BLaER1 treated with 17β-estradiol and CSF1 and Interleukin-3, amounts not matched to agents 10 nM and 100 nM (cell line): ENCODE data around the gene TPSG1.
"Not testable (repeated sequence)": the region's sequence is repeated elsewhere in the genome, so short reads cannot be mapped to it uniquely, and the experiment has no call there.

ENCODE experiments used
- H3K27ac ChIP-seq, 11 experiments: shearing (Covaris generic); formaldehyde crosslinking; 2 replicates each; pipeline ENCODE4 v1.8.1; 2022
- H3K27me3 ChIP-seq, 11 experiments: shearing (Covaris generic); formaldehyde crosslinking; 2 replicates each; pipeline ENCODE4 v1.8.1; 2022
- H3K36me3 ChIP-seq, 11 experiments: shearing (Covaris generic); formaldehyde crosslinking; 2 replicates each; pipeline ENCODE4 v1.8.1; 2022
- H3K4me1 ChIP-seq, 10 experiments: shearing (Covaris generic); formaldehyde crosslinking; 2 replicates each; pipeline ENCODE4 v1.8.1; 2022
- H3K4me2 ChIP-seq, 11 experiments: shearing (Covaris generic); formaldehyde crosslinking; 2 replicates each; pipeline ENCODE4 v1.8.1; 2022
- H3K4me3 ChIP-seq, 10 experiments: shearing (Covaris generic); formaldehyde crosslinking; 2 replicates each; pipeline ENCODE4 v1.8.1; 2022
- H3K9ac ChIP-seq, 11 experiments: shearing (Covaris generic); formaldehyde crosslinking; 2 replicates each; pipeline ENCODE4 v1.8.1; 2022
- H3K9me3 ChIP-seq, 11 experiments: shearing (Covaris generic); formaldehyde crosslinking; replicated peaks in 1 of 11; 2 replicates each; pipeline ENCODE4 v1.8.1; 2022
- H4K20me1 ChIP-seq, 11 experiments: shearing (Covaris generic); formaldehyde crosslinking; 2 replicates each; pipeline ENCODE4 v1.8.1; 2022
- Cebpa-rat ChIP-seq, 11 experiments: shearing (Covaris generic); IDR thresholded peaks; 2 replicates each; pipeline ENCODE4 v1.8.1; 2022

Gene TPSG1

DNA sequence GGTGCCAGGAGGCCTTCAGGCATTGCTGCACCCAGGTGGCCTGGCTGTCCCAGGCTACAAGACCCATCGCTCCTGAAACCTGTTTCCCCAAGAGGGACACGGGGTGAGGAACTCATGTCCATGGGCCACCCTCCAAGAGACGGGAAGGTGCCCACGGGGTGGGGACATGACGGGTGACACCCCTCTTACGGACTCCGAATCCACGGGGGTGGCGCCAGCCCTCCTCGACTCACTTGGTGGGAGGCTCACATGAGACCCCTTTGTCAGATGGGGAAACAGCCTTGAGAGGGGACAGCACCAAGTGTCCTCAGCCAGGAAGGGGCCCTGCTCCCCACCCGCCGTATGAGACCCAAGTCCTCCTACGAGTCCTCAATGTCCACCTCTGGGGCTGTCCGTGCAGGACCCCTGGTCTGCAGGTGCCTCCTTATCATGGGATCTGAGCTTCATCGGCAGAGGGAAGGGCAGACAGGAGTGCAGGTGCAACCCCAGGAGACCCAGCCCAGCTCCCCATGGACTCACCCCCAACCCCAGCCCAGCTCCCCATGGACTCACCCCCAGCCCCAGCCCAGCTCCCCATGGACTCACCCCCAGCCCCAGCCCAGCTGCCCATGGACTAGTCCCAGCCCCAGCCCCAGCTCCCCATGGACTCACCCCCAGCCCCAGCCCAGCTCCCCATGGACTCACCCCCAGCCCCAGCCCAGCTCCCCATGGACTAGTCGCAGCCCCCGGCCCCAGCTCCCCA is 5.6 kb upstream of the TPSG1 start:
- H3K36me3 ChIP-seq, H3K4me2 ChIP-seq, H3K9ac ChIP-seq, H3K9me3 ChIP-seq, H4K20me1 ChIP-seq, H3K4me3 ChIP-seq, H3K27ac ChIP-seq, H3K4me1 ChIP-seq, H3K27me3 ChIP-seq: not testable (repeated sequence)

DNA sequence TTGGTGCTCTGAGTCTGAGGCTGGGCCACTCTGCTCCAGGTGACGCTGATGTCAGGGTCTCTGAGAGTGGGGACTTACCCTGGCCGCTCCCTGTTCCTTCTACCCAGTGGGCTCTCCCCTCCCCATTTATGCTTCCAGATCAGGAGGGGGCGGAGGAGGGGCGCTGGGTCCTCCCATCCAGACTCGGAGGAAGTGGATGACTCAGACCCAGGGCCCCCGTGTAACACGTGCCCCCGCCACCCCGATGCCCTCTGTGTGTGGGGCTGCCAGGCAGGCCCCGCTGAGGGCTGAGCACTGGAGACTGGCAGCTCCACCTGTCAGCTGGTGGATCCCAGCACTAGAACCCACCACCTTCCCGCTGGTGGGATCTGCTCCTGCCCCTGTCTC is 5.0 kb upstream of the TPSG1 start, which contains the start of gene TPSB2:
TSS of gene TPSB2 (minus strand) at position 101 of the 387 bp plus-strand sequence. CDS start 233 bp downstream, outside the sequence.
- not testable (repeated sequence) for H4K20me1 ChIP-seq, H3K9ac ChIP-seq, H3K9me3 ChIP-seq, H3K36me3 ChIP-seq, H3K4me1 ChIP-seq, H3K4me2 ChIP-seq, H3K27ac ChIP-seq, H3K27me3 ChIP-seq, H3K4me3 ChIP-seq

DNA sequence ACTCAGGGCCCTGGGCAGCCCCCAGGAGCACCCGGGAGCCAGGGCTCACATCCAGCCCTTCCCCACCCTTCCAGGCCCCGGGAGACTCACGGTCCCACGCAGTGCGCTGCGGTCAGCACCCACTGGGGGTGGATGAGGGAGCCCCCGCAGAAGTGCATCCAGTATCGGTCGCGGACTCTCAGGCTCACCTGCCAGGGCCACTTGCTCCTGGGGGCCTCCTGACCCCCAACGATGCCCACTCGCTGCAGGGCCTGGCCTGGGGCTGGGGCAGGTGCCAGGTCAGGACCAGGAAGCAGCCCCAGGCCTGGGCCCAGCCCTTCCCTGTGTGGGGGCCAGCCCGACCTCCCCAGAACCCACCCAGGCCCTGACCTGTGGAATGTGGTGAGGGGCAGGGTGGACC is 4.4 kb upstream of the TPSG1 start:
- not testable (repeated sequence) for H3K4me1 ChIP-seq, H4K20me1 ChIP-seq, H3K9me3 ChIP-seq, H3K9ac ChIP-seq, H3K27me3 ChIP-seq, H3K36me3 ChIP-seq, H3K4me3 ChIP-seq, H3K27ac ChIP-seq, H3K4me2 ChIP-seq

- not testable (repeated sequence) for H3K36me3 ChIP-seq, H3K4me1 ChIP-seq, H3K4me3 ChIP-seq, H3K27me3 ChIP-seq, H3K4me2 ChIP-seq, H3K9ac ChIP-seq, H3K9me3 ChIP-seq, H3K27ac ChIP-seq
- peaks cover 0 to 18% (median 0%) of the 10 kb centered on the region in 11 experiments; a peak in 7 of 22 replicates for H4K20me1 ChIP-seq
Observed at GRCh38 chr16:1228227-1228626, 3.2 kb upstream of the TPSG1 start.

DNA sequence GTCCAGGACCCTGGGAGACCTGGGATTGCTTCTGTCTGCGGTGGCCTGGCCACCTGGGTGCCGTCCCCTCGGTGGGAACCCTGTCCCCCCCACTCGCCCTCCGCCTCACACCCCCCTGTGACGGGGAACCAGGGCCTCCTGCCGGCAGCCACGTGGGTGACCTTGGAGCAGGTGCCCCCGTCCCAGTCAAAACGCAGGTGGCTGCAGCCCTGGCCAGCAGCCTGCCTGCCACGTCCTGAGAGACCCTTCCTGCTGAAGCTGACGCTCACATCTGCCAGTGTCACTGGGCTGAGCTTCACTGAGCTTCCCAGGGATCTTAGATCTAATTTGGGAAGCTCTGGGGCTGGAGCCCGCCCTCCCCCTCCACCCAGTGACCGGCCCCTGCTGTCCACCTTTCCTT is 1.6 kb upstream of the TPSG1 start:
- H3K36me3 ChIP-seq, H3K27me3 ChIP-seq, H3K9ac ChIP-seq, H3K4me3 ChIP-seq, H3K27ac ChIP-seq, H3K4me2 ChIP-seq, H3K4me1 ChIP-seq, H3K9me3 ChIP-seq: not testable (repeated sequence)
- peaks cover 0 to 29% (median 4%) of the 10 kb centered on the region in 11 experiments; a peak in 10 of 22 replicates for H4K20me1 ChIP-seq

GRCh38 chr16:1225728-1226311 is 752 bp upstream of the TPSG1 start:
- not testable (repeated sequence) for H3K27ac ChIP-seq, H3K27me3 ChIP-seq, H3K4me1 ChIP-seq, H3K4me3 ChIP-seq, H3K36me3 ChIP-seq, H3K4me2 ChIP-seq, H3K9me3 ChIP-seq
- Histone ChIP-seq H3K9ac (0 out of 22 replicates have a peak overlapping the region, but pooled peaks of 1 of the 11 experiments have one; percentile 14), H4K20me1 (peaks cover 0 to 38% (median 4%) of the 10 kb centered on the region in 11 experiments; a peak in 10 of 22 replicates)

GRCh38 chr16:1224558-1224957 is 510 bp downstream of the TPSG1 start:
- no peaks in the 10 kb centered on the region for H3K4me1 ChIP-seq
- no peak for TF ChIP-seq Cebpa-rat (IDR thresholded peaks at IDR 0.05)

GRCh38 chr16:1223355-1224214 is 1.5 kb downstream of the TPSG1 start:
- Histone ChIP-seq H3K4me3 (no peak overlapping the region), H3K27ac (no peak overlapping the region), H4K20me1 (peaks cover 0 to 48% (median 6%) of the 10 kb centered on the region in 11 experiments; a peak in 10 of 22 replicates), H3K4me1 (no peaks in the 10 kb centered on the region), H3K9me3 (no peaks in the 10 kb centered on the region), H3K4me2 (no peak overlapping the region), H3K27me3 (no peaks in the 10 kb centered on the region), H3K9ac (no peak overlapping the region), H3K36me3 (peaks cover 0 to 20% (median 7%) of the 10 kb centered on the region in 11 experiments; a peak in 6 of 22 replicates)
- no peak for TF ChIP-seq Cebpa-rat (IDR thresholded peaks at IDR 0.05)

More at GRCh38 chr16:1224558-1224957, 510 bp downstream of the TPSG1 start:
- Histone ChIP-seq H4K20me1 (peaks cover 0 to 48% (median 6%) of the 10 kb centered on the region in 11 experiments; a peak in 10 of 22 replicates), H3K9me3 (no peaks in the 10 kb centered on the region), H3K27me3 (no peaks in the 10 kb centered on the region), H3K9ac (no peak overlapping the region), H3K36me3 (peaks cover 0 to 14% (median 7%) of the 10 kb centered on the region in 11 experiments; a peak in 6 of 22 replicates), H3K4me3 (no peak overlapping the region), H3K27ac (no peak overlapping the region), H3K4me2 (no peak overlapping the region)

DNA sequence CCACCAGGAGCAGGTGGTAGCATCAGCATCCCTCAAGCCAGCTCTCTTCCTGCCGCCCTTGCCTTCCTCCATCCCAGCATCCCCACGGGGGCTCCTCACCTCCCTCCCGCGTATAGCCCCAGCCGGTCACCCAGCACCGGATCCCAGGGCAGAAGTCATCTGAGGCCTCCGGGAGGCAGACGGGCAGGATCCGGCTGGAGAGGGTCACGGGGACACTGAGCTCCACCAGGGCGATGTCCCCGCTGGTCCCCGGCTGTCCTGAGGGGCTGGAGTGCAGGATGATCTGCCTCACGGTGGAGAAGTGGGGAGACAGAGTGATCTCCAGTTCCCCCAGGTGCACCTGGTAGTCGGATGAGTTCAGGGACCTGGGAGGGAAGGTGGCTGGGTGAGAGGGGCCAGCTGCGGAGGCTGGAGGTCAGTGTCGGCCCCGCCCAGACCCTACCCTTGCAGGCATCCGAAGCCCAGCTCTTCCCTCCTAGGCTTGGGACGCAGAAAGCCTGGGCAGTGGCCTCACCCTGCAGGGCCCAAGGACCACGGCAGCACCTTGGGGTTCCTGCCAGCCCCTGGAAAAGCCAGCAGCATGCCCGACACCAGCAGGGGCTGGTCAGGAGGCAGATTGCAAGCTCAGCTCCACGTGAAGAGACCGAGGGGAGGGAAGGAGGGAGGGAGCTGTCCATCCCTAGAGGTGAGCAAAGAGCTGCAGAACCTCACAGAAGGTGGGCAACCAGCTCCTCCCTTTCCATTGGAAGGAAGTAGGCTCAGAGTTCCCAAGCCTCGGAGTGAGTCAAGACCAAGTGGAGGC is 2.3 kb downstream of the TPSG1 start:
- Histone ChIP-seq H3K4me3 (no peak overlapping the region), H3K36me3 (peaks cover 0 to 21% (median 11%) of the 10 kb centered on the region in 11 experiments; a peak in 9 of 22 replicates), H4K20me1 (peaks cover 0 to 50% (median 6%) of the 10 kb centered on the region in 11 experiments; a peak in 10 of 22 replicates), H3K27ac (no peak overlapping the region), H3K9ac (no peak overlapping the region), H3K9me3 (no peaks in the 10 kb centered on the region), H3K4me1 (no peaks in the 10 kb centered on the region), H3K4me2 (no peak overlapping the region), H3K27me3 (no peaks in the 10 kb centered on the region)
- TF ChIP-seq Cebpa-rat (IDR thresholded peaks at IDR 0.05) = no peak
